ENCODE measurements around the gene SHLD1. TPM values are rescaled to one million over a fixed set of nuclear protein-coding genes. Genes with fewer than 3 reads are reported as not detected.

Gene SHLD1
- total and polyA plus RNA-seq, 2 donors, result 11.2 to 16.4 TPM

GRCh38 chr20:5810800-5811422 lies 60.7 kb downstream of the SHLD1 start:
- Histone ChIP-seq H3K27ac (ENCODE audit: low read depth in 1 of 2, low read length in 1 of 2) (no peak overlapping the region), H3K9me3 (ENCODE audit: control insufficient read depth in 2 of 2, insufficient read depth in 1 of 2, low read length in 1 of 2) (no peaks in the 10 kb centered on the region)
- WGBS, result 94% methylated on average over 5 of the region's 5 CpGs

DNA sequence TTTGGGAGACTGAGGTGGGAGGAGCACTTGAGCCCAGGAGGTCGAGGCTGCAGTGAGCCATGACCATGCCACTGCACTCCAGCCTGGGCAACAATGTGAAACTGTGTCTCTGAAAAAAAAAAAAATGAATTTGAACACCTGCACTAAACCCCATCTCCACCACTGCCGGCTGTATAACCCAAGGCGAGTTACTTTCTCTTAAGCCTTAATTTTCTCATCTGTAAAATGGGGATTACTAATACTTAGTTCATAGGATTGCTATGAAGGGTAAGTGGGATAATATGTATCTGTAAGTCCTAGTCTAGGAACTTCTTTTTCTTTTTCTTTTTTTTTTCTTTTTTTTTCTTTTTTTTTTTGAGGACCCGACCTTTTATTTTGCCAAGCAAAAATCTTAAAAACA lies 61.5 kb downstream of the SHLD1 start:
- H3K9me3 ChIP-seq (ENCODE audit: control insufficient read depth in 2 of 2, insufficient read depth in 1 of 2, low read length in 1 of 2), result no peaks in the 10 kb centered on the region
- no peaks in the 10 kb centered on the region for H3K27me3 ChIP-seq (ENCODE audit: control insufficient read depth in 2 of 2, insufficient read depth in 1 of 2, low read length in 1 of 2)
- no peak for DNase-seq (ENCODE audit: low read depth in 6 of 9, low spot score in 9 of 9)
- no peaks in the 10 kb centered on the region for H3K36me3 ChIP-seq (ENCODE audit: control insufficient read depth in 2 of 2, insufficient read depth in 2 of 2, low read length in 1 of 2)
- no peak overlapping the region for H3K27ac ChIP-seq (ENCODE audit: low read depth in 1 of 2, low read length in 1 of 2)
- H3K4me3 ChIP-seq (ENCODE audit: low read length in 2 of 2), result no peak overlapping the region
- H3K4me1 ChIP-seq (ENCODE audit: control insufficient read depth in 2 of 2, insufficient read depth in 2 of 2, low read length in 2 of 2), result peaks cover 0 to 5% of the 10 kb centered on the region in 2 donors
- WGBS, result 98% methylated on average over 4 of the region's 4 CpGs

More at GRCh38 chr20:5810800-5811422, 60.7 kb downstream of the SHLD1 start:
- Histone ChIP-seq H3K27me3 (ENCODE audit: control insufficient read depth in 2 of 2, insufficient read depth in 1 of 2, low read length in 1 of 2) (no peaks in the 10 kb centered on the region), H3K4me1 (ENCODE audit: control insufficient read depth in 2 of 2, insufficient read depth in 2 of 2, low read length in 2 of 2) (peaks cover 0 to 13% of the 10 kb centered on the region in 2 donors), H3K36me3 (ENCODE audit: control insufficient read depth in 2 of 2, insufficient read depth in 2 of 2, low read length in 1 of 2) (peaks cover 0 to 3% of the 10 kb centered on the region in 2 donors), H3K4me3 (ENCODE audit: low read length in 2 of 2) (no peak overlapping the region)
- DNase-seq (ENCODE audit: low read depth in 6 of 9, low spot score in 9 of 9), result no peak

GRCh38 chr20:5818346-5818681 lies 68.1 kb downstream of the SHLD1 start:
- no peak overlapping the region for H3K4me3 ChIP-seq (ENCODE audit: low read length in 2 of 2)
- H3K27ac ChIP-seq (ENCODE audit: low read depth in 1 of 2, low read length in 1 of 2), result no peak overlapping the region
- no peaks in the 10 kb centered on the region for H3K9me3 ChIP-seq (ENCODE audit: control insufficient read depth in 2 of 2, insufficient read depth in 1 of 2, low read length in 1 of 2)
- no peaks in the 10 kb centered on the region for H3K27me3 ChIP-seq (ENCODE audit: control insufficient read depth in 2 of 2, insufficient read depth in 1 of 2, low read length in 1 of 2)
- H3K36me3 ChIP-seq (ENCODE audit: control insufficient read depth in 2 of 2, insufficient read depth in 2 of 2, low read length in 1 of 2), result peaks cover 0 to 6% of the 10 kb centered on the region in 2 donors
- no peaks in the 10 kb centered on the region for H3K4me1 ChIP-seq (ENCODE audit: control insufficient read depth in 2 of 2, insufficient read depth in 2 of 2, low read length in 2 of 2)
- no peak for DNase-seq (ENCODE audit: low read depth in 6 of 9, low spot score in 9 of 9)
- 98% methylated on average over 1 of the region's 1 CpG for WGBS

DNA sequence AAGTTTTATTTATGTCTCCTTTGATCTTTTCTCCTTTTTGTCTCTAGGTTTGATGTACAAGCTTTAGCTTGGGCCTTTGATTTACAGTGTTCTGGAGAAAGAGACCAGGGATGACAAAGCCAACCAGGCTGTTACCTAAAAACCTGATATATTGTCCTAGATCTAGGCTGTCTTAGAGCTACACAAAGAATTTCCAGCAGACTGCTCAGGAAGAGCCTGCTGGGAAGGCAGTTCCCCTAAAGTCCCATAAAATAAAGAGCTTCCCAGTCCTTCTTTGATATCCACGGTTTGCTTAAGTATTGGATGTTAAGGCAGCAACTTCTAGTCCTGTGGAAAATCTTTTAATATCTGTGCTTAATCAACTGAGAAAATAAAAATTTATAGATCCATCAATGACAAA lies 70.5 kb downstream of the SHLD1 start:
- no peaks in the 10 kb centered on the region for H3K4me1 ChIP-seq (ENCODE audit: control insufficient read depth in 2 of 2, insufficient read depth in 2 of 2, low read length in 2 of 2)
- no peak overlapping the region for H3K4me3 ChIP-seq (ENCODE audit: low read length in 2 of 2)
- H3K9me3 ChIP-seq (ENCODE audit: control insufficient read depth in 2 of 2, insufficient read depth in 1 of 2, low read length in 1 of 2), result no peaks in the 10 kb centered on the region
- 96% methylated on average over 1 of the region's 1 CpG for WGBS
- no peak for DNase-seq (ENCODE audit: low read depth in 6 of 9, low spot score in 9 of 9)
- H3K27ac ChIP-seq (ENCODE audit: low read depth in 1 of 2, low read length in 1 of 2), result no peak overlapping the region
- H3K27me3 ChIP-seq (ENCODE audit: control insufficient read depth in 2 of 2, insufficient read depth in 1 of 2, low read length in 1 of 2), result no peaks in the 10 kb centered on the region
- H3K36me3 ChIP-seq (ENCODE audit: control insufficient read depth in 2 of 2, insufficient read depth in 2 of 2, low read length in 1 of 2), result peaks cover 0 to 9% of the 10 kb centered on the region in 2 donors

DNA sequence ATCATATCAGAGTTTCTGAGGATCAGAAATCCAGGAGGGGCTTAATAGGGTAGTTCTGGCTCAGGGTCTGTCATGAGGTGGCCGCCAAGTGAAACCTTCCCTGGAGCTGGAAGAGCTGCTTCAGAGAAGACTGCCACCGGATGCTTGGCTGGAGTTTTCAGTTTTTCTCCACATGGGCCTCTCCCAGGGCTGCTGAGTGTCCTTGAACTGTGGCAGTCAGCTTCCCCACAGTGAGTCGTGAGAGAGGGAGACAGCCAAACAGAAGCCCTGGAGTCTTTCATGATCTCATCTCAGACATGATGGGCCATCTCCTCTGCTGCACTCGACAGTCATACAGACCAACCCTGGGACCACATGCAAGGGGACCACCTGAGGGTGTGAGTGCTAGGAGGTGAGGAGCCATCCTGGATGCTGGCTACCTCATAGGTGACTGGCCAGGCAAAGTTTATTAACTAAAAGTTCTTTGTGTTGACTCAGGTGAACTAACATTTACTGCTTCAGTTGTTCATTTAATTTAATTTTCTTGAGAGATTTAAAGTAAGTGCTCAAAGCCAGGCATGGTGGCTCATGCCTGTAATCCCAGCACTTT lies 71.5 kb downstream of the SHLD1 start:
- Histone ChIP-seq H3K9me3 (ENCODE audit: control insufficient read depth in 2 of 2, insufficient read depth in 1 of 2, low read length in 1 of 2) (no peaks in the 10 kb centered on the region), H3K27ac (ENCODE audit: low read depth in 1 of 2, low read length in 1 of 2) (no peak overlapping the region), H3K4me1 (ENCODE audit: control insufficient read depth in 2 of 2, insufficient read depth in 2 of 2, low read length in 2 of 2) (no peaks in the 10 kb centered on the region), H3K4me3 (ENCODE audit: low read length in 2 of 2) (no peak overlapping the region), H3K36me3 (ENCODE audit: control insufficient read depth in 2 of 2, insufficient read depth in 2 of 2, low read length in 1 of 2) (peaks cover 0 to 9% of the 10 kb centered on the region in 2 donors), H3K27me3 (ENCODE audit: control insufficient read depth in 2 of 2, insufficient read depth in 1 of 2, low read length in 1 of 2) (no peaks in the 10 kb centered on the region)
- WGBS, result 94% methylated on average over 4 of the region's 4 CpGs
- DNase-seq (ENCODE audit: low read depth in 6 of 9, low spot score in 9 of 9), result no peak

GRCh38 chr20:5822569-5822968 lies 72.4 kb downstream of the SHLD1 start:
- no peaks in the 10 kb centered on the region for H3K4me1 ChIP-seq (ENCODE audit: control insufficient read depth in 2 of 2, insufficient read depth in 2 of 2, low read length in 2 of 2)
- no peak overlapping the region for H3K27ac ChIP-seq (ENCODE audit: low read depth in 1 of 2, low read length in 1 of 2)
- peaks cover 0 to 9% of the 10 kb centered on the region in 2 donors for H3K36me3 ChIP-seq (ENCODE audit: control insufficient read depth in 2 of 2, insufficient read depth in 2 of 2, low read length in 1 of 2)
- H3K4me3 ChIP-seq (ENCODE audit: low read length in 2 of 2), result no peak overlapping the region
- H3K27me3 ChIP-seq (ENCODE audit: control insufficient read depth in 2 of 2, insufficient read depth in 1 of 2, low read length in 1 of 2), result no peaks in the 10 kb centered on the region
- H3K9me3 ChIP-seq (ENCODE audit: control insufficient read depth in 2 of 2, insufficient read depth in 1 of 2, low read length in 1 of 2), result no peaks in the 10 kb centered on the region
- DNase-seq (ENCODE audit: low read depth in 6 of 9, low spot score in 9 of 9), result no peak
- 76% methylated on average over 3 of the region's 3 CpGs for WGBS

DNA sequence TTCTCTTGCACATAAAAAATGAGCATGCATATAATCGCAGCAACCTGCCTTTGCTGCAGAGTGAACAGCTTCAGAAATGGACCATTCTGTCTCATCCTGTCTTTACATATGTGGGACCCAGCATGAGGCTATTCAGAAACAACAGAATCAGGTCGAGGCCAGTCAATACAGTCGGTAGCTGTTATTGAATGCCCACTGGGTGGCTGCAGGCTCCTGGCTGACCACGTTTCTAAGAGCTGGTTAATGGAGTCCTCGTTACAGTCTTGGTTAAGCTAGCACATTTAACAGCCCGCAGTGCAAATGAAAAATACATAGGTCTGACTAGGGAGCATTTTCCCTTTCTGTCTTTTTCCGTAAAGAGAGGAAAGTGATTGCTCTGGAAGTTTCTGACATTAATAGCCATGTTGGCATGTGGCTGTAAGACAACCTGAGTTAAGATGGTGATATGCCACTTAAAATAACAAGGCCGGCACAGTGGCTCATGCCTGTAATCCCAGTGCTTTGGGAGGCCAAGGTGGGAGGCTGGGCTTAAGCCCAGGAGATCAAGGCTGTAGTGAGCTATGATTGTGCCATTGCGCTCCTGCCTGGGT lies 75.0 kb downstream of the SHLD1 start:
- H3K36me3 ChIP-seq (ENCODE audit: control insufficient read depth in 2 of 2, insufficient read depth in 2 of 2, low read length in 1 of 2), result peaks cover 0 to 9% of the 10 kb centered on the region in 2 donors
- H3K9me3 ChIP-seq (ENCODE audit: control insufficient read depth in 2 of 2, insufficient read depth in 1 of 2, low read length in 1 of 2), result no peaks in the 10 kb centered on the region
- 88% methylated on average over 9 of the region's 9 CpGs for WGBS
- DNase-seq (ENCODE audit: low read depth in 6 of 9, low spot score in 9 of 9), result no peak
- no peaks in the 10 kb centered on the region for H3K4me1 ChIP-seq (ENCODE audit: control insufficient read depth in 2 of 2, insufficient read depth in 2 of 2, low read length in 2 of 2)
- no peaks in the 10 kb centered on the region for H3K27me3 ChIP-seq (ENCODE audit: control insufficient read depth in 2 of 2, insufficient read depth in 1 of 2, low read length in 1 of 2)
- no peak overlapping the region for H3K27ac ChIP-seq (ENCODE audit: low read depth in 1 of 2, low read length in 1 of 2)
- no peak overlapping the region for H3K4me3 ChIP-seq (ENCODE audit: low read length in 2 of 2)

DNA sequence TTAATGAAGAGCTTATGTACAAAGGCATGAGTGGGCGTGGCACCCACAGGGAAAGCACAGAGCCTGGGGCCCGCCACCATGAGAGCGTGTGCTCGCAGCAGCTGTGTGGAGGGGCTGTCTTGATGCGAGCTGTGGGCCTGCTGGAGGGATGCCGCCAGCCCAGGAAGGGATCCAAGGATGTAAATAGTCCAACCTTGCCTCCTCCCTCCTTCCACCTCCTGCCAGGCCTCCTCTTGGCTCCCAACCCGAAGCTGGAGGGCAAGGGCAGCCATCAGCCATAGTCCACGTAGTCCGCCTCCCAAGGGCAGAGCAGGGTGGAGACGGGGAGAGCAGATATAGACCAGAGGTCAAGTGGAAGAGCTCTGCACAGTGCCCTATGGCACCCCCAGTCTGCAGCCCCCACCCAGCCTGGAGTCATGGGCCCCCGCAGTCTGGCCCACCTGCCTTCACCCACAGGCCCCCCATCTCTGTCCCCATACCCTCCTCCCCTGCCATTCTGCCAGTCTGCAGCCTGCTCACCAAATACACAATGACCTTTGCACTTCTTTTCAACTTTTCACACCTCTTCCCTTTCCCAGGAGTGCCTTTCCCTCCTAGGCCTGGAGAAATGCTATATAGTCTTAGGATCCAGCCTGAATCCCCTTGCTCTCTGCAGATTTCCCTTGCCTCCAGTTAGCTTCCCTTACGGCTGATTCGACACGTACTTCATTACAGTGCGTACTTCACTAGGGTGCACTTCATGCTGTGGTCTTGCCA lies 77.1 kb downstream of the SHLD1 start:
- Histone ChIP-seq H3K27me3 (ENCODE audit: control insufficient read depth in 2 of 2, insufficient read depth in 1 of 2, low read length in 1 of 2) (no peaks in the 10 kb centered on the region), H3K36me3 (ENCODE audit: control insufficient read depth in 2 of 2, insufficient read depth in 2 of 2, low read length in 1 of 2) (peaks cover 0 to 3% of the 10 kb centered on the region in 2 donors), H3K4me1 (ENCODE audit: control insufficient read depth in 2 of 2, insufficient read depth in 2 of 2, low read length in 2 of 2) (no peaks in the 10 kb centered on the region), H3K27ac (ENCODE audit: low read depth in 1 of 2, low read length in 1 of 2) (no peak overlapping the region), H3K4me3 (ENCODE audit: low read length in 2 of 2) (no peak overlapping the region), H3K9me3 (ENCODE audit: control insufficient read depth in 2 of 2, insufficient read depth in 1 of 2, low read length in 1 of 2) (no peaks in the 10 kb centered on the region)
- 94% methylated on average over 15 of the region's 15 CpGs for WGBS
- no peak for DNase-seq (ENCODE audit: low read depth in 6 of 9, low spot score in 9 of 9)

DNA sequence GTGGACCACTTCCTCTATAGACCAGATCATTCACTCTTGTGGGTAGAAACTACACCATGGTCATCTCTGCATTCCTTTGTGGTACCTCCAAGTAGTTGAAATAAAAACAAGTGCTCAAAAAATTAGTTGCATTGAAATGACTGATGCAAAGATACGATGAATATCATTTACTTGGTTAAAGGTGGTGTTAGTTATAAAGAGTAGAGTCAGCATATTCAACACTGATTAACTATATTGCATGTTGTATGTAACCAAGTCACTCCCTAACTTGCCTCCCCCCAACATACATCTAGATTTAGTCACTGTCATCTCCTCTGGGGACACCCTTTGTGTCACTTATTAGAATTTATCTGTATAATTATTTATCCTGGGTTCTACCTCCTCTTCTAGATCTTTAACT lies 77.7 kb downstream of the SHLD1 start:
- Histone ChIP-seq H3K4me1 (ENCODE audit: control insufficient read depth in 2 of 2, insufficient read depth in 2 of 2, low read length in 2 of 2) (no peaks in the 10 kb centered on the region), H3K27ac (ENCODE audit: low read depth in 1 of 2, low read length in 1 of 2) (no peak overlapping the region), H3K9me3 (ENCODE audit: control insufficient read depth in 2 of 2, insufficient read depth in 1 of 2, low read length in 1 of 2) (no peaks in the 10 kb centered on the region), H3K36me3 (ENCODE audit: control insufficient read depth in 2 of 2, insufficient read depth in 2 of 2, low read length in 1 of 2) (peaks cover 0 to 3% of the 10 kb centered on the region in 2 donors), H3K4me3 (ENCODE audit: low read length in 2 of 2) (no peak overlapping the region), H3K27me3 (ENCODE audit: control insufficient read depth in 2 of 2, insufficient read depth in 1 of 2, low read length in 1 of 2) (no peaks in the 10 kb centered on the region)
- WGBS, result 99% methylated on average over 1 of the region's 1 CpG
- DNase-seq (ENCODE audit: low read depth in 6 of 9, low spot score in 9 of 9), result no peak
